GM19023 (cell line): ENCODE results near the gene NDUFA3.

Experiments
- ATAC-seq: cut with Tn5 transposase; IDR thresholded peaks from one replicate; pipeline ENCODE4 v1.9.1; 2021; ENCODE audit warnings: mild to moderate bottlenecking, moderate library complexity; ENCODE audit not compliant: unreplicated experiment

The NDUFA3 gene

GRCh38 chr19:54137699-54138488, 35.2 kb downstream of the NDUFA3 start, which contains the start of gene CNOT3:
Gene CNOT3 (plus strand): TSS chr19:54137762. CDS start chr19:54142979, 5,217 bp downstream.
- no peak for ATAC-seq

GRCh38 chr19:54138489-54139256, 36.0 kb downstream of the NDUFA3 start:
- ATAC-seq = no peak

- no peak for ATAC-seq
Observed at GRCh38 chr19:54141356-54141755, 38.7 kb downstream of the NDUFA3 start.

GRCh38 chr19:54142166-54142780, 39.6 kb downstream of the NDUFA3 start:
- no peak for ATAC-seq

- no peak for ATAC-seq
Observed at GRCh38 chr19:54145541-54146158, 43.0 kb downstream of the NDUFA3 start.

- no peak for ATAC-seq
Observed at GRCh38 chr19:54147676-54148075, 45.0 kb downstream of the NDUFA3 start.

- no peak for ATAC-seq
Observed at GRCh38 chr19:54148158-54148557, 45.5 kb downstream of the NDUFA3 start.

- no peak for ATAC-seq
Observed at GRCh38 chr19:54149021-54149812, 46.6 kb downstream of the NDUFA3 start.

- ATAC-seq = no peak
Observed at GRCh38 chr19:54151362-54152035, 48.8 kb downstream of the NDUFA3 start.

GRCh38 chr19:54152267-54152666, 49.6 kb downstream of the NDUFA3 start:
- no peak for ATAC-seq

GRCh38 chr19:54152878-54153524, 50.3 kb downstream of the NDUFA3 start:
- no peak for ATAC-seq

GRCh38 chr19:54153731-54154326, 51.2 kb downstream of the NDUFA3 start:
- ATAC-seq = no peak

- ATAC-seq = no peak
Observed at GRCh38 chr19:54154603-54155345, 52.1 kb downstream of the NDUFA3 start.

- ATAC-seq = no peak
Observed at GRCh38 chr19:54155694-54156093, 53.0 kb downstream of the NDUFA3 start.

- no peak for ATAC-seq
Observed at GRCh38 chr19:54156490-54156889, 53.8 kb downstream of the NDUFA3 start.

- ATAC-seq = no peak
Observed at GRCh38 chr19:54156953-54157352, 54.3 kb downstream of the NDUFA3 start.
